Brain microvascular endothelial cell (primary cell): ENCODE results near the gene SMIM21.
A peak's percentile ranks its signal among the peaks of the same experiment; 100 is the strongest.

Source experiments
- DNase-seq: peaks from one replicate; pipeline ENCODE4 v3.0.0-alpha.2; 2020
- H3K27ac ChIP-seq: fragments of 250-450 bp; sonication (Bioruptor Pico); 2 replicates; pipeline ENCODE4 v1.5.1; 2020; ENCODE audit warnings: mild to moderate bottlenecking, moderate library complexity
- H3K27me3 ChIP-seq: fragments of 250-450 bp; sonication (Bioruptor Pico); replicated peaks from 2 replicates; pipeline ENCODE4 v1.5.1; 2020; ENCODE audit warnings: mild to moderate bottlenecking
- H3K36me3 ChIP-seq: fragments of 250-450 bp; sonication (Bioruptor Pico); replicated peaks from 2 replicates; pipeline ENCODE4 v1.5.1; 2020; ENCODE audit warnings: mild to moderate bottlenecking
- H3K4me3 ChIP-seq: 2 replicates; pipeline ENCODE4 v1.5.1; 2011; ENCODE audit warnings: low read depth, mild to moderate bottlenecking, control low read depth, low read length, moderate library complexity
- in situ Hi-C: cut with HindIII; loops from 2 replicates; pipeline ENCODE4 v1.10.0; 2017; ENCODE audit warnings: low sequenced_read_pairs, low pct_ligation_motif_present
- TF ChIP-seq, protein P1 (sequence below): IDR thresholded peaks from 2 replicates; pipeline ENCODE4 v1.5.1; 2011; ENCODE audit warnings: low read depth, mild to moderate bottlenecking, moderate library complexity, low read length, control low read depth, inconsistent platforms; ENCODE audit errors: missing control alignments

The SMIM21 gene

DNA sequence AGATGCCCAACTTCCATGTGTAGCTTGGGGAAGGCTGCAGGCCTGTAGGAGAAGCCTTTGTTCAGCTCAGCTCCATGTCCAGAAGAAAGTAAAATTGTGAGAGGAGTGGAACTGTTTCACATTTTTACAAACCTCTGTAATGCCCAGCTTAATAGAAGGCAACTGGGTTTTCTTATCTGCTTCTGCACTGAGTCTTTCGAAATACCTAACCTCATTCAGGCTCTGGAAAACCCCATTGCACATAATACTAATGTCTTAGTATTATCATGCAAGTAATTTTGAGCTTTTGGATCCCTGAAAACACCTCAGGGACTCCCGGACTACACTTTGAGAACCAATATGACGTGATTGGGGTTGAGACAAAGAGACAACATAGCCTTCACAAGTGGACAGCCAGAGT, 5.8 kb downstream of the SMIM21 start:
- in situ Hi-C loops: no loop called here
- Histone ChIP-seq H3K36me3 (no peaks in the 10 kb centered on the region), H3K27me3 (no peaks in the 10 kb centered on the region), H3K27ac (no peak overlapping the region), H3K4me3 (no peak overlapping the region)
- no peak for DNase-seq
- TF ChIP-seq, protein P1, sequence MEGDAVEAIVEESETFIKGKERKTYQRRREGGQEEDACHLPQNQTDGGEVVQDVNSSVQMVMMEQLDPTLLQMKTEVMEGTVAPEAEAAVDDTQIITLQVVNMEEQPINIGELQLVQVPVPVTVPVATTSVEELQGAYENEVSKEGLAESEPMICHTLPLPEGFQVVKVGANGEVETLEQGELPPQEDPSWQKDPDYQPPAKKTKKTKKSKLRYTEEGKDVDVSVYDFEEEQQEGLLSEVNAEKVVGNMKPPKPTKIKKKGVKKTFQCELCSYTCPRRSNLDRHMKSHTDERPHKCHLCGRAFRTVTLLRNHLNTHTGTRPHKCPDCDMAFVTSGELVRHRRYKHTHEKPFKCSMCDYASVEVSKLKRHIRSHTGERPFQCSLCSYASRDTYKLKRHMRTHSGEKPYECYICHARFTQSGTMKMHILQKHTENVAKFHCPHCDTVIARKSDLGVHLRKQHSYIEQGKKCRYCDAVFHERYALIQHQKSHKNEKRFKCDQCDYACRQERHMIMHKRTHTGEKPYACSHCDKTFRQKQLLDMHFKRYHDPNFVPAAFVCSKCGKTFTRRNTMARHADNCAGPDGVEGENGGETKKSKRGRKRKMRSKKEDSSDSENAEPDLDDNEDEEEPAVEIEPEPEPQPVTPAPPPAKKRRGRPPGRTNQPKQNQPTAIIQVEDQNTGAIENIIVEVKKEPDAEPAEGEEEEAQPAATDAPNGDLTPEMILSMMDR: no peak

- no peak for DNase-seq
- in situ Hi-C loops: no loop called here
- Histone ChIP-seq H3K36me3 (no peaks in the 10 kb centered on the region), H3K27me3 (no peaks in the 10 kb centered on the region), H3K4me3 (no peak overlapping the region), H3K27ac (no peak overlapping the region)
- TF ChIP-seq, protein P1: no peak
Observed at GRCh38 chr18:75418293-75419005, 9.1 kb downstream of the SMIM21 start.

DNA sequence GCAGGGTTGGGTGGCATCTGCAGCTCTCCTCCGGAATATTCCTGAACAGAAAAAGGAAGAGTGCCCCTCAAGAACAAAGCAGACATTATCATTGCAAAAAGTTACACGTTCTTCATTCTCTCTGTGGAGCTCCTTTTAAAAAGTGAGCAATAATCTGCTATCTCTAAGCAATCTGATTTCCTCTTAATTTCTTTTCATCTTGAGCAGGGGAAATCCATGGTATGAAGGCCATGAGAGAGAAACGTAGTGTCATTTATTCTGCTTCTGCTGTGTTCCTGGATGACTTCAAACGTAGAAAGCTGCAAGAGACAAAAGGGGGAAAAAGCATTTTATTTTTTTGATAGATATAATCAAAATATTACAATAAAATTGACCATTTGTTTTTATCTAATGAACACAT, 16.9 kb downstream of the SMIM21 start:
- H3K36me3 ChIP-seq: no peaks in the 10 kb centered on the region
- TF ChIP-seq, protein P1: no peak
- in situ Hi-C loops: no loop called here
- H3K27ac ChIP-seq: no peak overlapping the region
- DNase-seq: no peak
- H3K27me3 ChIP-seq: no peaks in the 10 kb centered on the region
- no peak overlapping the region for H3K4me3 ChIP-seq

DNA sequence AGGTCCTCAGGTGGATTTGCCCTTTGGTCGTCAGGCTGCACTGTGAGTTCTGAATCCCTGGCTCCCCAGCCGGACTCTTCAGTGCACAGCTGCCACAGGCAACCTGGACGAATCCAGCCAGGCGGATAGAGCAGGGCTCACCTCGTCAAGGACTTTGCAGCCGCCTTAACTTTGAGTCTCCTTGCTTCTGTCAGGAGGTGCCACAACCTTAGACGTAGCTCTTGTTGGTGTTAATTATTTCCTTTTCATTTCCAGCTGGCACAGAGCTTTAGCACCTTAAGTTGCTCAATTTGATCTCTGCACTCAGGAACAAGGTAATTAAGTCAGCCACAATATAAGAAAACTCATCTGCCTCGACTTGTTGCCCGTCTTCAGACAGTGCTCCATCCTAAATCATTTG, 17.7 kb downstream of the SMIM21 start:
- DNase-seq: no peak
- no peak overlapping the region for H3K27ac ChIP-seq
- no peaks in the 10 kb centered on the region for H3K27me3 ChIP-seq
- H3K36me3 ChIP-seq: no peaks in the 10 kb centered on the region
- in situ Hi-C loops: no loop called here
- no peak overlapping the region for H3K4me3 ChIP-seq
- TF ChIP-seq, protein P1: no peak

GRCh38 chr18:75408554-75409506, 18.7 kb downstream of the SMIM21 start:
- peak; percentile 97 for DNase-seq
- TF ChIP-seq, protein P1: peak; percentile 6
- H3K27me3 ChIP-seq: no peaks in the 10 kb centered on the region
- peak overlapping the region; percentile 78 for H3K27ac ChIP-seq
- in situ Hi-C loops: no loop called here
- H3K36me3 ChIP-seq: no peaks in the 10 kb centered on the region
- H3K4me3 ChIP-seq: no peak overlapping the region
